Ishikawa (cell line): ENCODE data around the gene BACE2.

Experiments
- CEBPB ChIP-seq: IDR thresholded peaks from 2 replicates; pipeline ENCODE4 v1.6.1; 2012
- CREB1 ChIP-seq: IDR thresholded peaks from 2 replicates; pipeline ENCODE4 v1.6.1; 2012; ENCODE audit warnings: low read depth
- EGR1 ChIP-seq: IDR thresholded peaks from 2 replicates; pipeline ENCODE4 v1.6.1; 2012
- EP300 ChIP-seq: IDR thresholded peaks from 2 replicates; pipeline ENCODE4 v1.6.1; 2012; ENCODE audit warnings: borderline replicate concordance
- FOXM1 ChIP-seq: IDR thresholded peaks from 2 replicates; pipeline ENCODE4 v1.6.1; 2012; ENCODE audit warnings: low read depth, borderline replicate concordance
- NFIC ChIP-seq: IDR thresholded peaks from 2 replicates; pipeline ENCODE4 v1.6.1; 2012
- RAD21 ChIP-seq: IDR thresholded peaks from 2 replicates; pipeline ENCODE4 v1.6.1; 2012; ENCODE audit warnings: low read depth
- REST ChIP-seq: IDR thresholded peaks from 2 replicates; pipeline ENCODE4 v1.6.1; 2012; ENCODE audit warnings: low read depth, mild to moderate bottlenecking
- TAF1 ChIP-seq: IDR thresholded peaks from 2 replicates; pipeline ENCODE4 v1.6.1; 2012; ENCODE audit warnings: low read depth, mild to moderate bottlenecking
- TCF12 ChIP-seq: IDR thresholded peaks from 2 replicates; pipeline ENCODE4 v1.6.1; 2012; ENCODE audit warnings: low read depth
- TEAD4 ChIP-seq: IDR thresholded peaks from 2 replicates; pipeline ENCODE4 v1.6.1; 2012
- YY1 ChIP-seq: IDR thresholded peaks from 2 replicates; pipeline ENCODE4 v1.6.1; 2012; ENCODE audit warnings: low read depth
- ZBTB7A ChIP-seq: IDR thresholded peaks from 2 replicates; pipeline ENCODE4 v1.6.1; 2012; ENCODE audit warnings: low read depth
- TF ChIP-seq, protein P1 (sequence below): IDR thresholded peaks from 2 replicates; pipeline ENCODE4 v1.6.1; 2012
- TF ChIP-seq, protein P2 (sequence below): IDR thresholded peaks from 2 replicates; pipeline ENCODE4 v1.6.1; 2012

The BACE2 gene

GRCh38 chr21:41229509-41230248, 61.7 kb downstream of the BACE2 start:
- TF ChIP-seq, protein P1, sequence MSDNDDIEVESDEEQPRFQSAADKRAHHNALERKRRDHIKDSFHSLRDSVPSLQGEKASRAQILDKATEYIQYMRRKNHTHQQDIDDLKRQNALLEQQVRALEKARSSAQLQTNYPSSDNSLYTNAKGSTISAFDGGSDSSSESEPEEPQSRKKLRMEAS = no peak
- TF ChIP-seq REST = no peak
- no peak for TF ChIP-seq EP300
- no peak for TF ChIP-seq TCF12
- TF ChIP-seq YY1 = no peak
- TF ChIP-seq CREB1 = no peak
- no peak for TF ChIP-seq RAD21
- no peak for TF ChIP-seq TAF1
- no peak for TF ChIP-seq TEAD4
- TF ChIP-seq ZBTB7A = no peak
- no peak for TF ChIP-seq CEBPB
- no peak for TF ChIP-seq FOXM1
- TF ChIP-seq NFIC = no peak
- TF ChIP-seq, protein P2, sequence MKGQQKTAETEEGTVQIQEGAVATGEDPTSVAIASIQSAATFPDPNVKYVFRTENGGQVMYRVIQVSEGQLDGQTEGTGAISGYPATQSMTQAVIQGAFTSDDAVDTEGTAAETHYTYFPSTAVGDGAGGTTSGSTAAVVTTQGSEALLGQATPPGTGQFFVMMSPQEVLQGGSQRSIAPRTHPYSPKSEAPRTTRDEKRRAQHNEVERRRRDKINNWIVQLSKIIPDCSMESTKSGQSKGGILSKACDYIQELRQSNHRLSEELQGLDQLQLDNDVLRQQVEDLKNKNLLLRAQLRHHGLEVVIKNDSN = no peak
- no peak for TF ChIP-seq EGR1

- no peak for TF ChIP-seq REST
- no peak for TF ChIP-seq CREB1
- no peak for TF ChIP-seq CEBPB
- no peak for TF ChIP-seq ZBTB7A
- no peak for TF ChIP-seq NFIC
- TF ChIP-seq TCF12 = no peak
- TF ChIP-seq, protein P2 = no peak
- TF ChIP-seq, protein P1 = no peak
- TF ChIP-seq TAF1 = no peak
- no peak for TF ChIP-seq EP300
- TF ChIP-seq FOXM1 = no peak
- no peak for TF ChIP-seq EGR1
- TF ChIP-seq RAD21 = no peak
- TF ChIP-seq YY1 = no peak
- TF ChIP-seq TEAD4 = no peak
Measured at GRCh38 chr21:41230497-41230896, 62.5 kb downstream of the BACE2 start.

GRCh38 chr21:41231060-41231459, 63.1 kb downstream of the BACE2 start:
- no peak for TF ChIP-seq NFIC

DNA sequence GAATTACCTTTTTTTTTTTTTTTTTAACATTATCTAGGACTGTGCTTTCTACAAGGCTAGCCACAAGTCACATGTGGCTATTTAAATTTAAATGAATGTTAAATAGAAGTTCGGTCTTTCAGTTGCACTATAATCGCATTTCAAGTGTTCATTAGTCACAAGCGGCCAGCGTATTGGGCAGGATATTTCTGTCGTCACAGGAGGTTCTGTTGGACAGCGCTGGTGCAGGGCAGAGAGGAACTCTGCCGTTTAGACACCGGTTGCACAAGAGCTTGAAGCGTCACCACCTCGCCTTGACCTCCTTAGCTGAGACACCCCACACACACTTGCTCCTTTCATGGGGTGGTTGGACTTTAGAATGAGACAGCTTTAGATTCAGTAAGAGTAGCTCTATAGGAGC, 64.1 kb downstream of the BACE2 start:
- no peak for TF ChIP-seq RAD21
- TF ChIP-seq EGR1 = no peak
- no peak for TF ChIP-seq CEBPB
- TF ChIP-seq REST = no peak
- TF ChIP-seq YY1 = no peak
- TF ChIP-seq, protein P1 = no peak
- TF ChIP-seq TAF1 = no peak
- TF ChIP-seq ZBTB7A = no peak
- TF ChIP-seq TEAD4 = no peak
- TF ChIP-seq EP300 = no peak
- TF ChIP-seq TCF12 = no peak
- no peak for TF ChIP-seq FOXM1
- TF ChIP-seq CREB1 = no peak

- no peak for TF ChIP-seq REST
- no peak for TF ChIP-seq TAF1
- no peak for TF ChIP-seq CREB1
- TF ChIP-seq EGR1 = no peak
- no peak for TF ChIP-seq TCF12
- TF ChIP-seq, protein P1 = no peak
- TF ChIP-seq RAD21 = no peak
- TF ChIP-seq EP300 = no peak
- no peak for TF ChIP-seq TEAD4
- TF ChIP-seq, protein P2 = no peak
Measured at GRCh38 chr21:41233916-41234315, 66.0 kb downstream of the BACE2 start.
